ENCODE data around the gene ADPGK. TPM values are rescaled to one million over a fixed set of nuclear protein-coding genes. Genes with fewer than 3 reads are reported as not detected.

The ADPGK gene
- total and polyA plus RNA-seq, 4 donors = 53.9 to 102 (median 92.4) TPM

DNA sequence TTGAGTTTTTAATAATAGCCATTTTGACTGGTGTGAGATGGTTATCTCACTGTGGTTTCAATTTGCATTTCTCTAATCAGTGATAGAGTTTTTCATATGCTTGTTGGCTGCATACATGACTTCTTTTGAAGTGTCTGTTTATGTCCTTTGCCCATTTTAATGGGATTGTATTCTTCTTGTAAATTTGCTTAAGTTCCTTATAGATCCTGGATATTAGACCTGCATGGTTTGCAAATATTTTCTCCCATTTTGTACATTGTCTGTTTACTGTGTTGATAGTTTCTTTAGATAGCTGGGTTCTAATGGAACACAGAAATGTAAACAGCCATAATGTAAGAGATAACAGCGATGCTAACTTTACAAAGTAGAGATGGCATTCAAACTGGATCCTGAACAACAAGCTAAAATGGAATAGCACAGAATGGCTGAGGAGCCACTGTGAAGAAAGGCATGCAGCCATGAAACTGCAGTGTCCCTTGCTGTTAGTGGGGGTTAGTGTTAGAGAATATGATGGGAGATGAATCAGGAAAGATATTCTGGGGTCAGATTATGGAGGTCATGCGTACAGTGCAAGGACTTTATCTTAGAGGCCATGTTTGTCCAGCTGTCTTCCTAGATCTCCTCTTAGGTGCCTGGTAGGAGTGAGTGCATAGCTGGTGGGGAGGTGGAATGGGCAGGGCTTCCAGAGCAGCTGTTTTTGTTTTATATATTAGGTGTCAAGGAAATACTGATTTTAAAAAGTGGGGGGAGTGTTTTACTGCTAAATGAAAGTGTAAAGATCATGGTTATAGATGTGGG, 49.4 kb downstream of the ADPGK start:
- DNase-seq = no peak
- H3K9me3 ChIP-seq (ENCODE audit: control insufficient read depth in 4 of 4, insufficient read depth in 3 of 4, low read length in 3 of 4) = no peaks in the 10 kb centered on the region
- 90 to 94% methylated on average over 2 of the region's 2 CpGs for WGBS, 2 donors
- no peak overlapping the region for H3K9ac ChIP-seq (ENCODE audit: insufficient read depth in 1 of 2, low read length in 2 of 2)
- no peaks in the 10 kb centered on the region for H3K27me3 ChIP-seq (ENCODE audit: control insufficient read depth in 3 of 3, insufficient read depth in 3 of 3, low read length in 2 of 3)
- H3K4me1 ChIP-seq (ENCODE audit: control insufficient read depth in 5 of 5, insufficient read depth in 5 of 5, low read length in 5 of 5) = no peaks in the 10 kb centered on the region
- no peak overlapping the region for H3K27ac ChIP-seq (ENCODE audit: low read depth in 1 of 2, low read length in 1 of 2)
- no peak for ATAC-seq (ENCODE audit: insufficient read depth, low FRiP score)
- TF ChIP-seq, protein P1, sequence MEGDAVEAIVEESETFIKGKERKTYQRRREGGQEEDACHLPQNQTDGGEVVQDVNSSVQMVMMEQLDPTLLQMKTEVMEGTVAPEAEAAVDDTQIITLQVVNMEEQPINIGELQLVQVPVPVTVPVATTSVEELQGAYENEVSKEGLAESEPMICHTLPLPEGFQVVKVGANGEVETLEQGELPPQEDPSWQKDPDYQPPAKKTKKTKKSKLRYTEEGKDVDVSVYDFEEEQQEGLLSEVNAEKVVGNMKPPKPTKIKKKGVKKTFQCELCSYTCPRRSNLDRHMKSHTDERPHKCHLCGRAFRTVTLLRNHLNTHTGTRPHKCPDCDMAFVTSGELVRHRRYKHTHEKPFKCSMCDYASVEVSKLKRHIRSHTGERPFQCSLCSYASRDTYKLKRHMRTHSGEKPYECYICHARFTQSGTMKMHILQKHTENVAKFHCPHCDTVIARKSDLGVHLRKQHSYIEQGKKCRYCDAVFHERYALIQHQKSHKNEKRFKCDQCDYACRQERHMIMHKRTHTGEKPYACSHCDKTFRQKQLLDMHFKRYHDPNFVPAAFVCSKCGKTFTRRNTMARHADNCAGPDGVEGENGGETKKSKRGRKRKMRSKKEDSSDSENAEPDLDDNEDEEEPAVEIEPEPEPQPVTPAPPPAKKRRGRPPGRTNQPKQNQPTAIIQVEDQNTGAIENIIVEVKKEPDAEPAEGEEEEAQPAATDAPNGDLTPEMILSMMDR (IDR thresholded peaks at IDR 0.05; ENCODE audit: control extremely low read depth, extremely low read depth) = no peak
- H3K36me3 ChIP-seq (ENCODE audit: control insufficient read depth in 4 of 4, insufficient read depth in 4 of 4, low read length in 4 of 4) = peaks cover 8 to 34% (median 24%) of the 10 kb centered on the region in 4 donors
- H3K4me3 ChIP-seq = no peak overlapping the region

DNA sequence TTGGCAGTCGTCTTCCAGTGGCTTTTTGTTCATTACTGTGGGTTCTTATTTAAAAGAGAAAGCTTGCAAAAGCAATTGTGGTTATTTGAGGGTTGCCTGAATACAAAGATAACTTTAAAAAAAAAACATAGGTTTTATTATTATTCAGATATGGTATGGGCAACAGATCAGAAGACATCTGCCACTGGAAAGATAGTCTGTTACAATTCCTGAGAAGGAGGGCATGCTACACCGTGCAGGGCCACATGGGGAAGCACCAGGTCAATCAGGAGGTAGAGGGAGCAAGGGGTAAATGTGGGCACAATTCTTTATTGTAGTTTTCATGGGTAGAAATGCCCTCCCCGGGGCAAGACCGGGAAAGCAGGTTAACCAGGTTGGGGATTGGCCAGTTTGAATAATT, 51.0 kb downstream of the ADPGK start:
- no peak for DNase-seq

DNA sequence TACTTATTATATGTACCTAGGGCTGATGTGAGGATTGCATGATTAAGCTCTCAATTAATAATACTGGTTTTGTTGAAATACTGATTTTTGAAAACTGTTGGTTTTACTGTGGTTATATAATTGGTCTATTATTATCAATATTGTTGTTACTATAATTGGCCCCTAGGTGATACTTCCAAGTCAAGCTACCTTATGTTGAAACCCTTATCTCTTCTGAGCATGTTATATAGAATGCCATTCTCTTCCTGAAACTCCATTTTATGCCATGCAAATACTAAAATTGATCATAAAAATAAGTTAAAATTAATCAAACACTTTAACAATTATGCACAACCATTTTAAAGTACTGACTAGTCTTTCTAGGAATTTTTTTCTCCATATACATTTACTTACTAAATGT, 51.5 kb downstream of the ADPGK start:
- TF ChIP-seq, protein P1 (IDR thresholded peaks at IDR 0.05; ENCODE audit: control extremely low read depth, extremely low read depth) = no peak
- ATAC-seq (ENCODE audit: insufficient read depth, low FRiP score) = no peak
- H3K9ac ChIP-seq (ENCODE audit: insufficient read depth in 1 of 2, low read length in 2 of 2) = no peak overlapping the region
- no peaks in the 10 kb centered on the region for H3K4me1 ChIP-seq (ENCODE audit: control insufficient read depth in 5 of 5, insufficient read depth in 5 of 5, low read length in 5 of 5)
- H3K9me3 ChIP-seq (ENCODE audit: control insufficient read depth in 4 of 4, insufficient read depth in 3 of 4, low read length in 3 of 4) = no peaks in the 10 kb centered on the region
- no peaks in the 10 kb centered on the region for H3K27me3 ChIP-seq (ENCODE audit: control insufficient read depth in 3 of 3, insufficient read depth in 3 of 3, low read length in 2 of 3)
- DNase-seq = no peak
- no peak overlapping the region for H3K4me3 ChIP-seq
- H3K36me3 ChIP-seq (ENCODE audit: control insufficient read depth in 4 of 4, insufficient read depth in 4 of 4, low read length in 4 of 4) = peaks cover 12 to 29% (median 18%) of the 10 kb centered on the region in 4 donors
- H3K27ac ChIP-seq (ENCODE audit: low read depth in 1 of 2, low read length in 1 of 2) = no peak overlapping the region

More for the DNA sequence above, 51.0 kb downstream of the ADPGK start:
- Histone ChIP-seq H3K4me1 (ENCODE audit: control insufficient read depth in 5 of 5, insufficient read depth in 5 of 5, low read length in 5 of 5) (no peaks in the 10 kb centered on the region), H3K27me3 (ENCODE audit: control insufficient read depth in 3 of 3, insufficient read depth in 3 of 3, low read length in 2 of 3) (no peaks in the 10 kb centered on the region), H3K36me3 (ENCODE audit: control insufficient read depth in 4 of 4, insufficient read depth in 4 of 4, low read length in 4 of 4) (peaks cover 8 to 26% (median 20%) of the 10 kb centered on the region in 4 donors), H3K4me3 (no peak overlapping the region), H3K27ac (ENCODE audit: low read depth in 1 of 2, low read length in 1 of 2) (no peak overlapping the region), H3K9me3 (ENCODE audit: control insufficient read depth in 4 of 4, insufficient read depth in 3 of 4, low read length in 3 of 4) (no peaks in the 10 kb centered on the region), H3K9ac (ENCODE audit: insufficient read depth in 1 of 2, low read length in 2 of 2) (no peak overlapping the region)
- TF ChIP-seq, protein P1 (IDR thresholded peaks at IDR 0.05; ENCODE audit: control extremely low read depth, extremely low read depth) = no peak
- 83 to 91% methylated on average over 4 of the region's 4 CpGs for WGBS, 2 donors
- no peak for ATAC-seq (ENCODE audit: insufficient read depth, low FRiP score)
